Stimulated activated CD4-positive, alpha-beta T cell treated with anti-CD3 and anti-CD28 coated beads, Interleukin-12 subunit alpha, Interleukin-12 subunit beta, amount 100 ng/mL, for 24 hours (primary cell): ENCODE data around the gene PRR5L.

Experiments used
- DNase-seq, 2 experiments: peaks; one replicate each; pipeline ENCODE4 v3.0.0-alpha.2; 2020; ENCODE audit warnings: low read depth in 2 of 2

The PRR5L gene

GRCh38 chr11:36326524-36327419 is 30.7 kb downstream of the PRR5L start:
- DNase-seq, result no peak

DNA sequence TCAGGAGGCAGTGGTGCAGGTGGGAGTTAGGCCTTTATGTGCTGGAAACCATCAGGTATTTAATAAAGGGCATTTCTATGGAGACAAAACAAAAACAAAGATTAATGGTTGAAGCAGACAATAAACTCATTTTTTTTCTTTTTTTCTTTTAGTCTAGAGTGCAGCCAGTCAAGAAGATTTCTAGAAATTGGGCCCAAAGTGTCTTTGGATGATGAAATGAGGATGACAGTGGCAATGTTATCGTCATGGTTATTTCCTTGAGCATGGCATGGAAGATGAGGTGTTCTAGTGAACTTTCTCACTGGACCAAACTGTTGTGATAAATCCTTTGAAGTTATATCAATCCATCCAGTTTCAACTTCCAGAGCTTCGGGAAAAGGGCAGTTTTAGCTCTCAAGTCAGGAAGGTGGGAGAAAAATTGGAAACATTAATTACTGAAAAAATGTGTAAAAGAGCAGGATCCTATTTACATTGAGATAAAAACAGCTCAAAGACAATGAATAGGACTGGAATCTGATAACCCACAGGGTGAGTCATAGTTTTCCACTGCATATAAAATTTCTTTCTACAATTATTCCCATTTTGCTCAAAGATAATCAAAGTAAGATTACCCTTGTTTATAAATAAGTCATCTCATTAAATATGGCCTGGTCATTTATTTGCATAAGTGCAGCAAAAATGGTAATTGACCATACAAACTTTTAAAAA is 33.0 kb downstream of the PRR5L start:
- no peak for DNase-seq

DNA sequence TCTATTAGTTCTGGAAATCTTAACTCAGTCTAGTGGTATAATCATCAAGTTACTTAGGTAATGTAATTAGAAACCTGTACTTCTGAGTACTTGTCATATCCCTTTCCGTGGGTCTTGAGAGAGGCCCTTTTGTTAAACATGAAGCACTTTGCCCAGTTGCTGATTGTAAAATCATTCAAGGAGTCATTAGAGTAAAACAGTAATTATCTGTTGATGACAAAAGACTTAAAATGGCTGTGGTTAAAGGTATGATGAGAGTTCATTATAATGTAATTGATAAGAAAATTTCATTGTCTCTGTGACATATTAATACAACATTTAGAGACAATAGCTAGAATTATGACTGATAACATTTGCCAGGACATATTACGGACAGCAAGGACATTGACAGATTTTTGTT is 34.3 kb downstream of the PRR5L start:
- no peak for DNase-seq

DNA sequence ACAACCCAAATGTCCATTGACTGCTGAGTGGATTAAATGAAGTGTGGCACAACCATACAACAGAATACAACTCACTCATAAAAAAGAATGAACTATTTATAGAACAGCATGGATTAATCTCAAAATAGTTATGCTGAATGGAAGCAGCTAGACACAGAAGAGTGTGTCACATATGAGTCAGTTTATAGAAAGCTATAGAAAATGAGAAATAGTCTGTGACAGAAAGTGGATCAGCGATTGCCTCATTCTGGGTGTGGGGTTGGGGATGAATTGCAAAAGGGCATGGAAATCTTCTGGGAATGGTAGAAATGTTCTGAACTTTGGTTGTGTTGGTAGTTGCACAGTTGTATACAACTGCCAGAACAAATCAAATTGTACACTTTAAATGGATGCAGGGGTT is 37.4 kb downstream of the PRR5L start:
- no peak for DNase-seq

DNA sequence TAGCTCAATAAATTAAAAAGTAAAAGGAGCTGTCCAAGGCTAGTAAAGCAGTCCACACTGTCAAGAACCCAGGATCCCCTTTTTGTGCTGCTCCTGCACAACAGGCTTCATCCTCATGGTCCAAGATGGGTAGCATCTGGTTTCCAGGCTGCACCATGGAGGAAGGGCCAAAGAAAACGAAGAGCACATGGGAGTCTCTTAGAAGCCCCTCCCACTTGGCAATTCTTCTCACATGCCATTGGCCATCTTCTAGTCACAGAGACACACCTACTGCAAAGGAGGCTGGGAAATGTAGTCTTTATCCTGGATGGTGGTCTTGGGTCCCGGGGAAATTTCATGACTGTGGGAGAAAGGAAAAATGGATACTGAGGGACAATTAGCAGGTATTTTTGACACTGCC is 37.8 kb downstream of the PRR5L start:
- no peak for DNase-seq

- no peak for DNase-seq
Observed at GRCh38 chr11:36339888-36340287, 43.8 kb downstream of the PRR5L start.

GRCh38 chr11:36340897-36341296 is 44.8 kb downstream of the PRR5L start:
- DNase-seq, result no peak

- no peak for DNase-seq
Observed at GRCh38 chr11:36341915-36342314, 45.8 kb downstream of the PRR5L start.

DNA sequence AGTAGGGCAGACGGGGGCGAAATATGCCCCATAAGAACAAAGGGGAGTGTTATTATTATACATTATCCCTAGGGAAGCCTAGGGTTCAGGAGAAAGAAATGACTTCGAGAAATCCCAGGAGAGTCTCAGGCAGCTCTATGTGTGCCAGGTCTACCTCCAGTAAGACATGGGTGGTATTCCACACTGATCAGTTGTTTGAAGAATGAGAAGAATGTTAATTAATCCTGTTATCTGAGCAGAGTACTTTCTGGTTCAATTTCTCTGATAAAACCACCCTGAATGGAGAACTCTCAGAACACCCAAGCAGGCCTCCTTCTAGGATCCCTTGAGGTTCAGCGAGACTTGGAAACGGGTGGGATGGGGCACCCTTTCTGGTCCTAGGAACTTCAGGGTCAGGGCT is 46.2 kb downstream of the PRR5L start:
- DNase-seq, result no peak

GRCh38 chr11:36343436-36343835 is 47.3 kb downstream of the PRR5L start:
- DNase-seq, result no peak

DNA sequence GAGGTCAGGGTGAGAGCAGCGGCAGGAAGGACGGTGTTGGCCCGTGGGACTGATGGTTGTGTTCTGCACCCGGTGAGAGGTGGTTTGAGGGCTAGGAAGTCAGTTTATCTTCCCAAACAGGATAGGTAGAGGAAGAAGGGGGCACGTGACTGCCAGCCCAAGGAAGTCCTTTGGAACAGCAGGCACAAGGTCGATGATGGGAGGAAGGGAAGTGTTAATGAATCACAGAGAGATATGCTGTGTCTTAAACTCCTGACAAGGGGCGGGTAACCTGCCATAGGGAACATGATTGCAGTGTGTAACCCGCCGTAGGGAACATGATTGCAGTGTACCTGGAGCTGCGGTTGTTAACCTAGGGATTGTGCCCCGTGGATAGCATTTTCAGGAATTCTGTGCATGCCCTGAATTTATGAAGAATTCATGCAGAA is 49.0 kb downstream of the PRR5L start:
- no peak for DNase-seq

GRCh38 chr11:36345535-36346141 is 49.5 kb downstream of the PRR5L start:
- no peak for DNase-seq

GRCh38 chr11:36346562-36347383 is 50.7 kb downstream of the PRR5L start:
- no peak for DNase-seq

DNA sequence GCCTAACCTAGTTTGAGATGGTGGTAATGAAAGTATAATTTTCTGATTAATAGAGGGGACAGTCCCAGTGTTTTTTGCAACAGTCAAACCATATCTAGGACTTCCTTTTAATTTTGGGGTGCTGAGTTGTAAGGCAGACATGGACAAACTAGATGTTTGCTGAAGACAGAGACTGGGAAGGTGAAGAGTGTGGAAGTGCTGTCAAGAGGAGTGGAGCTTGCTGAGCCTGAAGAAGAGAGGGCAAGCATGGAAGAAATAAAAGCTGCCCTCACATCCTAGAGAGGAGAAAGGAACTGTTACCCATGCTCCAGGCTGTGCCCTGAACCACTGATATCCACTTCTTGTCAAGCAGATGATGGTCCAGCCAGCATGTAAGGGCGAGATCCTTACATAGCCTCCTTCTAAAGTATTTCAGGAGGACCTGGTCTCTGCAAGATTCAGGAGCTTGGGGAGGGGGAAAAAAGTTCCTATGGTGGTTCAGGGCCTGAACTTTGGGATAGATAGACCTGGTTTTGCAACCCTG is 51.4 kb downstream of the PRR5L start:
- no peak for DNase-seq

- no peak for DNase-seq
Observed at GRCh38 chr11:36349351-36350136, 53.5 kb downstream of the PRR5L start.

DNA sequence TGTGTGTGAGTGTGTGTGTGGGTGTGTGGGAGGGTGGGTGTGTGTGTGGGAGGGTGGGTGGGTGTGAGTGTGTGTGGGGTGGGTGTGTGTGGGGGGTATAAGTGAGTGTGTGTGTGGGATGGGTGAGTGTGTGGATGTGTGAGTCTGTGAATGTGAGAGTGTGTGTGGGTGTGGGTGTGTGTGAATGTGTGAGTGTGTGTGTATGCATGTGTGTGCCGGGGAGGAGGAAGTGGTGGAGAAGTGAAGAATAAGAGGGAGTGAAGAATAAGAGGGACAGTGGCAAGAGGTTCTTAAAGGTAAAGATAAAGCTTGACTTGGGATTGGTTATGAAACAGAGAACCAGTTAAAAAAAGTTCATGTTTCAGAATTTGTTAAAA is 54.0 kb downstream of the PRR5L start:
- DNase-seq, result no peak

DNA sequence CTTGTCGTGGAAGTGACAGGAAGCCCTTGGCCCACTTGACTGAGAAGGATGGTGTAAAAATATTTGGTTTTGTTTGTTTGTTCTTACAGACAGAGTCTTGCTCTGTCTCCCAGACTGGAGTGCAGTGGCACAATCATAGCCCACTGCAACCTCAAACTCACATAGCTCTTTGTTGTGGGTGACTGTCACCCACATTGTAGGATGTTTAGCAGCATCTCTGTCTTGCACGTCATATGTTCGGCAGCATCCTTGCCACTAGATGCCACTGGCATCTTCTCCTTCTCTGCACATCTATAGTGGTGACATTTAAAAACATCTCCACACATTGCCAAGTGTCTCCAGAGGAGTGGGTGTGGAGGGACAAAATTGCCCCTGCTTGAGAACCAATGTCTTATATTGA is 56.8 kb downstream of the PRR5L start:
- peak in 1 of 2 experiments; percentile 24 for DNase-seq

GRCh38 chr11:36354221-36355003 is 58.3 kb downstream of the PRR5L start:
- DNase-seq, result no peak

DNA sequence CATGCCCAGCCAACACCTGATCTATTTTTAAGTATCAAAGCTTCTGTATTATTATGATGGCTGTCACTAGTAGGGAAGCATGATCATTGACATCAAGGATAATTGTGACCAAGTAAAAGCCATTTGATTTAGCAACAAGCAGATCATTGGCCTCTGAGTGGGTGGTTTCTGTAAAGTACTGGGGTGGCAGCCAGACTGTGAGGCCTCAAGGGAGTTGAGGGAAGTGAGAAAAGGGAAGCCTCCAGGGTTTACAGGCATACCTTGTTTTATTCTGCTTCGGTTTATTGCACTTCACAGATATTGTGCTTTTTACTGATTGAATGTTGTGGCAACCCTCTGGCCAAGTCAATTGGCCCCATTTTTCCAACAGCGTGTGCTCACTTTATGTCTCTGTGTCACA is 60.1 kb downstream of the PRR5L start:
- no peak for DNase-seq

GRCh38 chr11:36357831-36358230 is 61.7 kb downstream of the PRR5L start:
- no peak for DNase-seq
